H1 (cell line): ENCODE results near the gene KCNJ10. TPM values are rescaled to one million over a fixed set of nuclear protein-coding genes. Genes with fewer than 3 reads are reported as not detected.

Experiments used
- CTCF ChIA-PET: fragments of 300-600 bp; sonication (Branson Sonifier 250); formaldehyde crosslinking; loops from one replicate; lab custom pipeline; 2021; ENCODE audit not compliant: partially characterized antibody; lab: Charles Lee
- POLR2A ChIA-PET: fragments of 300-600 bp; sonication (Branson Sonifier 250); formaldehyde crosslinking; loops from one replicate; lab custom pipeline; 2021; ENCODE audit warnings: inconsistent platforms; ENCODE audit not compliant: partially characterized antibody; lab: Charles Lee
- DNase-seq, 2 experiments: peaks; one replicate each; pipeline versions ENCODE4 v3.0.0 to v3.0.0-alpha.2; 2010 to 2022; ENCODE audit warnings: low spot score in 2 of 2, low read depth in 1 of 2, mixed read lengths in 1 of 2
- FAIRE-seq: peaks from 2 replicates; lab custom pipeline; 2011; peaks lifted over from hg19 to GRCh38; lab: Jason Lieb, UNC
- H2AFZ ChIP-seq: 2 replicates; pipeline ENCODE4 v1.8.1; 2012; ENCODE audit warnings: low read length, inconsistent platforms
- H2AK5ac ChIP-seq: 2 replicates; pipeline ENCODE4 v1.6.1; 2013; ENCODE audit warnings: low read depth, low read length
- H2BK120ac ChIP-seq: replicated peaks from 2 replicates; pipeline ENCODE3; 2013; ENCODE audit warnings: low read depth, low read length, inconsistent platforms
- H2BK12ac ChIP-seq: 2 replicates; pipeline ENCODE4 v1.6.1; 2013; ENCODE audit warnings: low read depth, low read length
- H2BK15ac ChIP-seq: 2 replicates; pipeline ENCODE4 v1.6.1; 2013; ENCODE audit warnings: low read length
- H2BK20ac ChIP-seq: 2 replicates; pipeline ENCODE4 v1.6.1; 2013; ENCODE audit warnings: low read length
- H2BK5ac ChIP-seq: 2 replicates; pipeline ENCODE4 v1.6.1; 2013; ENCODE audit warnings: low read depth, low read length
- H3K14ac ChIP-seq: 2 replicates; pipeline ENCODE4 v1.6.1; 2013; ENCODE audit warnings: inconsistent platforms; ENCODE audit not compliant: insufficient read length
- H3K18ac ChIP-seq: 2 replicates; pipeline ENCODE4 v1.6.1; 2013; ENCODE audit warnings: low read length; ENCODE audit errors: extremely low read depth
- H3K23ac ChIP-seq: 2 replicates; pipeline ENCODE4 v1.6.1; 2013; ENCODE audit warnings: inconsistent platforms; ENCODE audit not compliant: insufficient read length
- H3K23me2 ChIP-seq: 2 replicates; pipeline ENCODE4 v1.6.1; 2013; ENCODE audit warnings: low read depth, low read length
- H3K27ac ChIP-seq: 2 replicates; pipeline ENCODE4 v1.6.1; 2011; ENCODE audit warnings: low read depth, low read length, inconsistent platforms
- H3K27me3 ChIP-seq, 4 experiments: replicated peaks in 1 of 4; 1 replicate in 1 of 4; 2 replicates in 3 of 4; pipeline versions ENCODE4 v1.6.1 to v1.8.1; 2011 to 2013; ENCODE audit warnings: low read length in 3 of 4, mild to moderate bottlenecking in 3 of 4, inconsistent platforms in 2 of 4, mixed read lengths in 2 of 4, moderate library complexity in 1 of 4; ENCODE audit not compliant: control insufficient read depth in 3 of 4, insufficient read depth in 3 of 4; ENCODE audit errors: extremely low read depth in 1 of 4
- H3K36me3 ChIP-seq, 4 experiments: 2 replicates each; pipeline versions ENCODE4 v1.6.1 to v1.8.1; 2011 to 2013; ENCODE audit warnings: mild to moderate bottlenecking in 4 of 4, low read length in 3 of 4, moderate library complexity in 2 of 4, control low read depth in 1 of 4, inconsistent platforms in 1 of 4; ENCODE audit not compliant: insufficient read depth in 4 of 4, control insufficient read depth in 2 of 4
- H3K4ac ChIP-seq: replicated peaks from 2 replicates; pipeline ENCODE3; 2013; ENCODE audit warnings: low read length, low read depth, mixed read lengths, inconsistent platforms; ENCODE audit not compliant: insufficient read length
- H3K4me1 ChIP-seq, 4 experiments: replicated peaks in 1 of 4; 1 replicate in 1 of 4; 2 replicates in 3 of 4; pipeline versions ENCODE4 v1.6.1 to v1.8.1; 2011 to 2013; ENCODE audit warnings: low read length in 3 of 4, inconsistent platforms in 2 of 4, mixed read lengths in 1 of 4; ENCODE audit not compliant: insufficient read depth in 4 of 4, control insufficient read depth in 3 of 4
- H3K4me2 ChIP-seq, 2 experiments: 2 replicates each; pipeline versions ENCODE4 v1.6.1 to v1.8.1; 2011 to 2013; ENCODE audit warnings: low read depth in 2 of 2, low read length in 2 of 2, control low read depth in 1 of 2, inconsistent platforms in 1 of 2, mild to moderate bottlenecking in 1 of 2; ENCODE audit not compliant: insufficient read depth in 1 of 2
- H3K4me3 ChIP-seq, 4 experiments: fragments of 200-600, 300-600 bp in 1 of 4; sonication (generic), shearing (Covaris generic), sonication (Bioruptor Twin) in 1 of 4; 2 replicates each; pipeline versions ENCODE4 v1.5.1 to v1.8.1; 2011 to 2016; ENCODE audit warnings: low read length in 4 of 4, low read depth in 3 of 4, control low read depth in 2 of 4, inconsistent platforms in 2 of 4, mild to moderate bottlenecking in 2 of 4, mixed read lengths in 1 of 4, moderate library complexity in 1 of 4; ENCODE audit not compliant: insufficient read depth in 2 of 4; ENCODE audit errors: extremely low read depth in 1 of 4
- H3K56ac ChIP-seq: replicated peaks from 2 replicates; pipeline ENCODE3; 2013; ENCODE audit warnings: low read depth, mild to moderate bottlenecking, mixed read lengths, low read length, inconsistent platforms; ENCODE audit not compliant: insufficient read length
- H3K79me1 ChIP-seq: 2 replicates; pipeline ENCODE4 v1.6.1; 2013; ENCODE audit warnings: low read depth, low read length, control low read depth
- H3K79me2 ChIP-seq, 2 experiments: 2 replicates each; pipeline versions ENCODE4 v1.6.1 to v1.8.1; 2012 to 2013; ENCODE audit warnings: low read length in 2 of 2, mild to moderate bottlenecking in 2 of 2, inconsistent platforms in 1 of 2; ENCODE audit not compliant: insufficient read depth in 2 of 2, control insufficient read depth in 1 of 2
- H3K9ac ChIP-seq, 4 experiments: replicated peaks in 1 of 4; 1 replicate in 1 of 4; 2 replicates in 3 of 4; pipeline versions ENCODE4 v1.6.1 to v1.8.1; 2011 to 2013; ENCODE audit warnings: low read depth in 3 of 4, low read length in 3 of 4, control low read depth in 2 of 4, mild to moderate bottlenecking in 2 of 4, moderate library complexity in 2 of 4, inconsistent platforms in 1 of 4; ENCODE audit errors: extremely low read depth in 1 of 4
- H3K9me3 ChIP-seq, 2 experiments: 2 replicates each; pipeline versions ENCODE4 v1.6.1 to v1.8.1; 2012 to 2013; ENCODE audit warnings: mild to moderate bottlenecking in 2 of 2, moderate library complexity in 2 of 2, control low read depth in 1 of 2, inconsistent platforms in 1 of 2, low read depth in 1 of 2, low read length in 1 of 2, mixed read lengths in 1 of 2; ENCODE audit not compliant: insufficient read depth in 2 of 2
- H4K20me1 ChIP-seq, 2 experiments: replicated peaks in 1 of 2; 2 replicates each; pipeline versions ENCODE3 to v1.8.1; 2011 to 2013; ENCODE audit warnings: inconsistent platforms in 2 of 2, low read length in 2 of 2, mild to moderate bottlenecking in 1 of 2; ENCODE audit not compliant: insufficient read depth in 2 of 2, control insufficient read depth in 1 of 2
- H4K5ac ChIP-seq: 2 replicates; pipeline ENCODE4 v1.6.1; 2013; ENCODE audit warnings: low read length, low read depth, mixed read lengths, inconsistent platforms; ENCODE audit not compliant: insufficient read length
- H4K8ac ChIP-seq: 2 replicates; pipeline ENCODE4 v1.8.0; 2013; ENCODE audit warnings: mild to moderate bottlenecking, moderate library complexity, low read length, inconsistent platforms; ENCODE audit not compliant: insufficient read depth; ENCODE audit errors: extremely low read depth
- H4K91ac ChIP-seq: replicated peaks from 2 replicates; pipeline ENCODE3; 2013; ENCODE audit warnings: low read length, mixed read lengths, inconsistent platforms; ENCODE audit not compliant: insufficient read length
- EP300 ChIP-seq, 2 experiments: IDR thresholded peaks; 1 replicate in 1 of 2; 2 replicates in 1 of 2; pipeline ENCODE4 v1.6.1; 2011 to 2012; ENCODE audit warnings: low read depth in 2 of 2, low read length in 2 of 2, mild to moderate bottlenecking in 2 of 2, borderline replicate concordance in 1 of 2, inconsistent platforms in 1 of 2, moderate library complexity in 1 of 2
- KDM1A ChIP-seq: fragments of 200-600, 300-600 bp; sonication (generic); IDR thresholded peaks from 2 replicates; pipeline ENCODE4 v1.7.1; 2016; ENCODE audit warnings: mild to moderate bottlenecking, low read length, borderline replicate concordance
- NRF1 ChIP-seq: IDR thresholded peaks from 2 replicates; pipeline ENCODE4 v1.6.1; 2011; ENCODE audit warnings: mild to moderate bottlenecking, low read depth, low read length, improper control_type of control experiment
- POU5F1 ChIP-seq: IDR thresholded peaks from 2 replicates; pipeline ENCODE4 v1.6.1; 2011; ENCODE audit warnings: low read depth, mild to moderate bottlenecking, low read length, moderate library complexity
- RBBP5 ChIP-seq: IDR thresholded peaks from 2 replicates; pipeline ENCODE4 v1.7.1; 2012; ENCODE audit warnings: low read depth, mild to moderate bottlenecking, inconsistent platforms, low read length, moderate library complexity, borderline replicate concordance
- WGBS, 2 experiments: shearing (Covaris generic) in 1 of 2; methylation state at CpG; one replicate each; pipeline versions ENCODE4 v1.1.6 to v1.1.7; 2013 to 2015; ENCODE audit warnings: low lambda C conversion rate in 2 of 2, mixed read lengths in 2 of 2, inconsistent platforms in 1 of 2, low coverage in 1 of 2, missing lambda C conversion rate in 1 of 2; ENCODE audit not compliant: insufficient replicate concordance in 2 of 2, insufficient coverage in 1 of 2, insufficient read length in 1 of 2; ENCODE audit errors: extremely low coverage in 1 of 2, missing lambda C conversion rate in 1 of 2; 5-methylcytosine and 5-hydroxymethylcytosine counted together
- polyA plus RNA-seq, 7 experiments: library from polyadenylated mRNA; depleted of rRNA in 3 of 7; stranded (reverse) in 5 of 7; unstranded in 2 of 7; fragments of >200 nt in 5 of 7; fragments of 200-250 nt in 2 of 7; gene quantifications; 1 replicate in 5 of 7; 2 replicates in 1 of 7; 4 replicates in 1 of 7; pipeline versions ENCODE4 v1.2.1 to v1.2.3, GENCODE V29; 2011 to 2013; ENCODE audit warnings: missing spikeins in 2 of 7, mixed read lengths in 2 of 7
- total RNA-seq: library from RNA; stranded (reverse); fragmentation: NEBNext Ultra II Directional; extraction: Animal tissue kit (Norgen Biotek cat#: 25700); gene quantifications from 2 replicates; pipeline ENCODE4 v1.2.1, GENCODE V29; 2021

Gene KCNJ10
- total and polyA plus RNA-seq, 2 of the 8 experiments (the other 6 are each of a cell fraction or from before 2014, with no cell fraction given), result 1.7 to 2.4 TPM

- Histone ChIP-seq H3K9ac (no peak overlapping the region), H3K4me2 (no peak overlapping the region), H4K5ac (no peak overlapping the region), H2BK120ac (no peak overlapping the region), H3K36me3 (peaks cover 0 to 17% (median 11%) of the 10 kb centered on the region in 4 experiments; a peak in 3 of 8 replicates), H2AFZ (no peak overlapping the region), H2BK20ac (no peak overlapping the region), H4K20me1 (peaks cover 0 to 1% of the 10 kb centered on the region in 2 experiments), H2BK15ac (no peak overlapping the region), H2AK5ac (no peak overlapping the region), H4K8ac (no peak overlapping the region), H2BK5ac (no peak overlapping the region), H3K4ac (no peak overlapping the region), H3K4me1 (peaks cover 13 to 38% (median 26%) of the 10 kb centered on the region in 4 experiments), H3K23me2 (peaks cover 8% of the 10 kb centered on the region; the same call in 1 of the 2 replicates), H2BK12ac (no peak overlapping the region), H3K9me3 (no peaks in the 10 kb centered on the region), H3K4me3 (no peak overlapping the region), H3K14ac (no peak overlapping the region), H3K27ac (no peak overlapping the region), H3K23ac (no peak overlapping the region), H4K91ac (no peak overlapping the region), H3K79me2 (peaks cover 0 to 8% of the 10 kb centered on the region in 2 experiments; a peak in 1 of 4 replicates), H3K18ac (no peak overlapping the region), H3K79me1 (peaks cover 3% of the 10 kb centered on the region; the same call in 1 of the 2 replicates), H3K27me3 (no peaks in the 10 kb centered on the region; a peak in 1 of 7 replicates), H3K56ac (no peak overlapping the region)
- FAIRE-seq (no peak), DNase-seq (no peak)
- 91% methylated on average over 3 of the region's 3 CpGs; no CpG with 5 or more reads in 1 of the 2 experiments for WGBS, 2 experiments
- TF ChIP-seq RBBP5, result no peak
- no peak for TF ChIP-seq POU5F1
- TF ChIP-seq KDM1A, result no peak
- TF ChIP-seq EP300 (IDR thresholded peaks at IDR 0.05; ENCODE audit: borderline replicate concordance in 1 of 2, low read depth in 2 of 2, low read length in 2 of 2), result no peak
- TF ChIP-seq NRF1, result no peak
- POLR2A ChIA-PET, result interaction anchor here (1.3 to 3.8 kb wide), 3 partner anchors 11 to 18 kb away, joined by 4 to 31 read pairs (median 12); no protein-coding TSS in a partner anchor
- CTCF ChIA-PET, result interaction anchor here (1.4 to 18.1 kb wide), 9 partner anchors 10 to 173 kb away, joined by 5 to 256 read pairs (median 12); partner anchors contain the start of gene ATP1A4
Measured at GRCh38 chr1:160118928-160119327, 49.0 kb upstream of the KCNJ10 start.
